H9 (cell line): ENCODE results near the gene ZNF484. TPM values are rescaled to one million over a fixed set of nuclear protein-coding genes. Genes with fewer than 3 reads are reported as not detected.

ENCODE experiments used
- DNase-seq: peaks from one replicate; pipeline ENCODE4 v3.0.0-alpha.2; 2017
- H2AFZ ChIP-seq: one replicate; pipeline ENCODE4 v1.6.1; 2013; ENCODE audit warnings: mild to moderate bottlenecking, low read length, control low read depth, moderate library complexity
- H2AK5ac ChIP-seq: 2 replicates; pipeline ENCODE4 v1.6.1; 2013; ENCODE audit warnings: low read length, control low read depth, mixed read lengths; ENCODE audit not compliant: insufficient read length
- H2BK120ac ChIP-seq: one replicate; pipeline ENCODE4 v1.6.1; 2013; ENCODE audit warnings: low read depth, mild to moderate bottlenecking, low read length, control low read depth, inconsistent platforms; ENCODE audit not compliant: poor library complexity, severe bottlenecking
- H2BK12ac ChIP-seq: 2 replicates; pipeline ENCODE4 v1.6.1; 2013; ENCODE audit warnings: low read length, control low read depth, mixed read lengths, low read depth; ENCODE audit not compliant: insufficient read length
- H2BK15ac ChIP-seq: 2 replicates; pipeline ENCODE4 v1.6.1; 2013; ENCODE audit warnings: low read depth, low read length, control low read depth
- H2BK20ac ChIP-seq: one replicate; pipeline ENCODE4 v1.6.1; 2013; ENCODE audit warnings: low read depth, mild to moderate bottlenecking, low read length, control low read depth, inconsistent platforms; ENCODE audit not compliant: poor library complexity, severe bottlenecking
- H2BK5ac ChIP-seq: 2 replicates; pipeline ENCODE4 v1.6.1; 2013; ENCODE audit warnings: low read length, control low read depth, mixed read lengths; ENCODE audit not compliant: insufficient read length
- H3K14ac ChIP-seq: 2 replicates; pipeline ENCODE4 v1.6.1; 2013; ENCODE audit warnings: low read length, control low read depth; ENCODE audit not compliant: insufficient read depth
- H3K18ac ChIP-seq: 2 replicates; pipeline ENCODE4 v1.6.1; 2013; ENCODE audit warnings: low read depth, mild to moderate bottlenecking, mixed read lengths, low read length, control low read depth; ENCODE audit not compliant: insufficient read length
- H3K23ac ChIP-seq: 2 replicates; pipeline ENCODE4 v1.6.1; 2013; ENCODE audit warnings: low read length, control low read depth, mixed read lengths, low read depth; ENCODE audit not compliant: insufficient read length
- H3K23me2 ChIP-seq: 2 replicates; pipeline ENCODE4 v1.6.1; 2013; ENCODE audit warnings: low read depth, mild to moderate bottlenecking, mixed read lengths, low read length, control low read depth; ENCODE audit not compliant: insufficient read length, poor library complexity, severe bottlenecking
- H3K27ac ChIP-seq: 2 replicates; pipeline ENCODE4 v1.5.1; 2013; ENCODE audit warnings: low read length, control low read depth, mixed read lengths, low read depth; ENCODE audit not compliant: insufficient read length
- H3K27me3 ChIP-seq: 2 replicates; pipeline ENCODE4 v1.6.1; 2013; ENCODE audit warnings: low read length, control low read depth, inconsistent platforms; ENCODE audit not compliant: insufficient read depth
- H3K4ac ChIP-seq: 2 replicates; pipeline ENCODE4 v1.6.1; 2013; ENCODE audit warnings: low read depth, mild to moderate bottlenecking, control low read depth, inconsistent platforms, low read length, moderate library complexity
- H3K4me1 ChIP-seq: 2 replicates; pipeline ENCODE4 v1.6.1; 2013; ENCODE audit warnings: low read length, control low read depth, inconsistent platforms; ENCODE audit not compliant: insufficient read depth
- H3K4me2 ChIP-seq: 2 replicates; pipeline ENCODE4 v1.6.1; 2013; ENCODE audit warnings: low read length, control low read depth, mixed read lengths; ENCODE audit not compliant: insufficient read length, insufficient read depth
- H3K56ac ChIP-seq: 2 replicates; pipeline ENCODE4 v1.6.1; 2013; ENCODE audit warnings: low read depth, mild to moderate bottlenecking, mixed read lengths, low read length, control low read depth; ENCODE audit not compliant: insufficient read length
- H3K79me1 ChIP-seq: 2 replicates; pipeline ENCODE4 v1.6.1; 2013; ENCODE audit warnings: low read depth, mild to moderate bottlenecking, moderate library complexity, low read length, control low read depth, inconsistent platforms; ENCODE audit not compliant: insufficient read depth, poor library complexity, severe bottlenecking
- H3K79me2 ChIP-seq: 2 replicates; pipeline ENCODE4 v1.6.1; 2013; ENCODE audit warnings: low read length, control low read depth, inconsistent platforms; ENCODE audit not compliant: insufficient read depth
- H3K9ac ChIP-seq: 2 replicates; pipeline ENCODE4 v1.6.1; 2013; ENCODE audit warnings: low read length, control low read depth, mixed read lengths; ENCODE audit not compliant: insufficient read length; ENCODE audit errors: extremely low read depth
- H3K9me3 ChIP-seq: one replicate; pipeline ENCODE4 v1.6.1; 2013; ENCODE audit warnings: low read depth, low read length, inconsistent platforms; ENCODE audit not compliant: control insufficient read depth
- H3T11ph ChIP-seq: one replicate; pipeline ENCODE4 v1.6.1; 2013; ENCODE audit warnings: mild to moderate bottlenecking, low read length, control low read depth, inconsistent platforms
- H4K20me1 ChIP-seq: one replicate; pipeline ENCODE4 v1.6.1; 2013; ENCODE audit not compliant: control insufficient read depth, insufficient read length, insufficient read depth
- H4K5ac ChIP-seq: 2 replicates; pipeline ENCODE4 v1.6.1; 2013; ENCODE audit warnings: low read depth, mild to moderate bottlenecking, mixed read lengths, low read length, control low read depth; ENCODE audit not compliant: insufficient read length
- H4K8ac ChIP-seq: replicated peaks from 2 replicates; pipeline ENCODE4 v1.6.1; 2013; ENCODE audit warnings: low read length, control low read depth, mixed read lengths, low read depth; ENCODE audit not compliant: insufficient read length
- H4K91ac ChIP-seq: 2 replicates; pipeline ENCODE4 v1.6.1; 2013; ENCODE audit warnings: low read depth, mild to moderate bottlenecking, moderate library complexity, mixed read lengths, low read length, control low read depth; ENCODE audit not compliant: insufficient read length
- H3K27ac Mint-ChIP-seq, 3 experiments: 2 replicates in 2 of 3; 3 replicates in 1 of 3; pipeline ENCODE4 v1.8.0; 2020 to 2021; ENCODE audit warnings: mixed read lengths in 3 of 3, mild to moderate bottlenecking in 1 of 3, moderate library complexity in 1 of 3
- H3K27me3 Mint-ChIP-seq: 2 replicates; pipeline ENCODE4 v1.8.0; 2021; ENCODE audit warnings: low read depth, mild to moderate bottlenecking, moderate library complexity, mixed read lengths
- H3K36me3 Mint-ChIP-seq, 3 experiments: 2 replicates in 2 of 3; 3 replicates in 1 of 3; pipeline ENCODE4 v1.8.0; 2020 to 2021; ENCODE audit warnings: low read depth in 3 of 3, mixed read lengths in 3 of 3; ENCODE audit not compliant: insufficient read depth in 1 of 3
- H3K4me1 Mint-ChIP-seq, 2 experiments: 2 replicates each; pipeline ENCODE4 v1.8.0; 2020; ENCODE audit warnings: mixed read lengths in 2 of 2
- H3K4me3 Mint-ChIP-seq, 2 experiments: 2 replicates in 1 of 2; 3 replicates in 1 of 2; pipeline ENCODE4 v1.8.0; 2020 to 2021; ENCODE audit warnings: mild to moderate bottlenecking in 2 of 2, mixed read lengths in 2 of 2, moderate library complexity in 1 of 2
- H3K9me3 Mint-ChIP-seq, 2 experiments: 2 replicates in 1 of 2; 3 replicates in 1 of 2; pipeline ENCODE4 v1.8.0; 2020; ENCODE audit warnings: mild to moderate bottlenecking in 2 of 2, mixed read lengths in 2 of 2, moderate library complexity in 1 of 2
- CTCF ChIP-seq: fragments of 200-600 bp; sonication (generic); conservative IDR thresholded peaks from 3 replicates; pipeline ENCODE4 v1.8.0; 2021; ENCODE audit warnings: antibody characterized with exemption, mild to moderate bottlenecking
- WGBS: extraction: QIAGEN DNeasy Blood & Tissue Kit; methylation state at CpG from one replicate; pipeline ENCODE4 v1.1.7; 2013; ENCODE audit warnings: missing lambda C conversion rate, low lambda C conversion rate, mixed read lengths; ENCODE audit not compliant: insufficient read length; ENCODE audit errors: extremely low coverage; 5-methylcytosine and 5-hydroxymethylcytosine counted together
- total RNA-seq: library from RNA; stranded (reverse); gene quantifications from 2 replicates; pipeline ENCODE4 v1.2.1, GENCODE V29; 2021

ZNF484 gene
- total RNA-seq, 1 experiment from 2014 or later = 10.2 TPM

- Histone ChIP-seq H2BK120ac (no peak overlapping the region), H3K4me1 (peaks cover 5% of the 10 kb centered on the region; the same call in 1 of the 2 replicates), H2BK5ac (no peak overlapping the region), H2BK12ac (no peak overlapping the region), H3K79me2 (no peaks in the 10 kb centered on the region), H4K5ac (no peak overlapping the region), H3K56ac (no peak overlapping the region), H3K4ac (no peak overlapping the region), H3K27me3 (no peaks in the 10 kb centered on the region; the same call in 1 of the 2 replicates), H3K23me2 (no peaks in the 10 kb centered on the region), H3K23ac (no peak overlapping the region), H4K20me1 (no peaks in the 10 kb centered on the region), H2BK15ac (no peak overlapping the region), H3K9me3 (no peaks in the 10 kb centered on the region), H2AFZ (no peak overlapping the region), H4K91ac (no peak overlapping the region), H3T11ph (no peak overlapping the region), H3K27ac (no peak overlapping the region), H3K14ac (no peak overlapping the region), H4K8ac (no peak overlapping the region), H3K4me2 (no peak overlapping the region), H3K9ac (no peak overlapping the region), H2BK20ac (no peak overlapping the region), H2AK5ac (no peak overlapping the region), H3K18ac (no peak overlapping the region), H3K79me1 (no peaks in the 10 kb centered on the region)
- DNase-seq = no peak
- peaks cover 10% of the 10 kb centered on the region for H3K27me3 Mint-ChIP-seq
- no peak overlapping the region for H3K27ac Mint-ChIP-seq
- peaks cover 0 to 2% of the 10 kb centered on the region in 2 experiments; a peak in 3 of 5 replicates for H3K9me3 Mint-ChIP-seq
- no peak for TF ChIP-seq CTCF
- H3K36me3 Mint-ChIP-seq = no peaks in the 10 kb centered on the region
- no CpG with 5 or more reads among the region's 3 CpGs for WGBS
- peaks cover 14% of the 10 kb centered on the region in 2 experiments for H3K4me1 Mint-ChIP-seq
- no peak overlapping the region; a peak in 1 of 5 replicates for H3K4me3 Mint-ChIP-seq
Measured at GRCh38 chr9:92895812-92896436, 18.1 kb upstream of the ZNF484 start.
